Measurements from ENCODE around the gene MRAP2. TPM values are rescaled to one million over a fixed set of nuclear protein-coding genes. Genes with fewer than 3 reads are reported as not detected.

MRAP2 gene, protein sequence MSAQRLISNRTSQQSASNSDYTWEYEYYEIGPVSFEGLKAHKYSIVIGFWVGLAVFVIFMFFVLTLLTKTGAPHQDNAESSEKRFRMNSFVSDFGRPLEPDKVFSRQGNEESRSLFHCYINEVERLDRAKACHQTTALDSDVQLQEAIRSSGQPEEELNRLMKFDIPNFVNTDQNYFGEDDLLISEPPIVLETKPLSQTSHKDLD
- total RNA-seq, result 1.9 TPM

DNA sequence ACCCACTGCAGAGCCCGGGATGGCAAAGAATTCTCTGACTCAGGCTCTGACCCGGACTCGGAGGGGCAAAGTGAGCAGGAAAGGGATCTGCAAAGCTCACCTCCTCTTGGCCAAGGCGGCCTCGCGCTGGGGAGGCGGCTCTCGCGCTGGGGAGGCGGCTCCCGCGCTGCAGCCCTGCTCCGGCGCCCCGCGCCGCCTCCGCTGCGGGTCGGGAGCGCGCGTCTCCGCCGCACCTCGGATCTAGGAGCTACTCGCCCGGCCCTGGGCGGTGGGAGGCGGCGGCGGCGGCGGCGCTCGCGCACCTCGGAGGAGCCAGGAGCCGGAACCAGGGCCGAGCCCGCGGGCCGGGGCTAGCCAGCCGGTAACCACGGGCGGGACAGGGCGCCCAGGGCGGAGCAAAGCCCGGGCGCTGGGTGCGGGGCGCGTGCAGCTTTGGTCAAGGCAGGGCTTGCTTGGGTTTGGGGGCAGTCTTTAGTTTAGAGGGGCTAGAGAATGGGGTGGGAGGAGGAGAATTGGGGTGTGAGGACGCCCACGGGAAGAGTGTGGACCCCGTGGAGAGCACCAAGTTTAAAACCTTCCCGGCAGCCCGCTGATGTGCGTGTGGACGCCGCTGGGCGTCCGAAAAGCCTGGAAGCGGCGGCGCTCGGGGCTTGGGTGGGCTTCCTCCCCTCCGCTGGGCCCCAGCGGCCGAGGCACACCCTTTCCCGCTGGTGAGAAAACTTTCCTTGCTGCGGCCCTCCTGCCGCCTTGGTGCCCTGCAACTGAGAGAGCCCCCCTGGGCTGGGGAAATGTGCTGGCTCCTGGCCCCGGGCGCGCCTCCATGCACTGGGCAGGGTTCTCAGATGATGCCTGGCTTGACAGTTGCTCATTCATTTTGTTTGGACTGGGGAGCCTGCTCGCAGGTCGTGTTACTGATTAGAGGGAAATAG lies at the start of gene MRAP2:
Gene MRAP2, plus strand, starts transcription at position 250 of the 929 bp plus-strand sequence. CDS start 21,547 bp downstream, outside the sequence.
- no peak for DNase-seq (ENCODE audit: low spot score)

DNA sequence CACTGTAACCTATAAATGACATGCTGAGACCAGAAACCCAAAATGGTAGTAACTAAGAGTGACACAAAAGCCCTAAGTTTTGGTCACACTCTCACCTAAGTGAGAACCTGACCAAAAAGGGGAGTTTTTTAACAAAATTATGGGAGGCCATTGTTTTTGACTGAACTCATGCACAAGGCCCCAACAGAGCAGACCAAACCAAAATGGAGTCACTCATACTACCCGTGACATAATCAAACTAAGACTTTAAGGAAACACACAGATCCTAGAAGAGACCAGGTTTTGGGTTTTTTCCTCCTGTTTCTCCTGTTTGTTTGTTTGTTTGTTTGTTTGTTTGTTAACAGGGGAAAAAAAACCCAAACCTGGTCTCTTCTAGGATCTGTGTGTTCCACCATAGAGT lies 49.2 kb upstream of the MRAP2 start:
- no peak for DNase-seq (ENCODE audit: low spot score)

DNA sequence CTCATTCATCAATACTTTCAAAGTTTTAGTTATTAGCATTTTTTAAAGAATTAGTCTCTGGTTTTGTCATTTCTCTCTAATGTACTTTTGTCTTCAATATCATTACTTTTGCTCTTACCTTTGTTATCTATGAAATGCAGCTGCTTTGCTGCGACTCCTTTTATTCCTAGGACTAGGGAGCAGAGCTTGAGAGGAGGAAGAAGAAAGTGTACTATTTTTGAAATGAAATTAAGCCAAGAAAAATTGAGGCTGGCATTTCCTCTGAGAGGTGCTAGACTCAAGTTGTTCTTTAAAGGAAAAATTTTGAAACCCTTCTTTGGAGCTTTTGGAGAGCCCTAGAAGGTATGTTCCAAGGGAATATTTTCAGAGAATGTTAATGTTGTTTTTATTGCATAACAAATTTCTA lies 48.3 kb upstream of the MRAP2 start:
- DNase-seq (ENCODE audit: low spot score), result no peak

DNA sequence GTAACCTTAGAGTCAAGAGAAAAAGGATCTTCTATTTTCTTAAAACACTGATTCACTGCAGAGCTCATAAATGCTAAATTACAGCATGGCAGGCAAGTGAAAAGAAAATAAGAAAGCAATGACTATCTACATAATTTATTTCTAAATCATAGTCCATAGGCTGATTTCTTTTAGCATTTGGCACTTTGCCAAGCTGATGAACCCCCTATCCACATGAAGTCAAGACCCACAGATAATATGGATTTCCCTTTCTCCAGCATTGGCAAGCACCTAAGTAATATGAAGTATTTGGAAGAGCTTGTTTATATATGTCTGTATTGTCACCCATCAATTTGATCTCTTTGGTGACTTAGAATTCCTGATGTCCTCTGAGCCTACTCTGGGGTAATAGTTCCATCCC lies 47.9 kb upstream of the MRAP2 start:
- DNase-seq (ENCODE audit: low spot score), result no peak

DNA sequence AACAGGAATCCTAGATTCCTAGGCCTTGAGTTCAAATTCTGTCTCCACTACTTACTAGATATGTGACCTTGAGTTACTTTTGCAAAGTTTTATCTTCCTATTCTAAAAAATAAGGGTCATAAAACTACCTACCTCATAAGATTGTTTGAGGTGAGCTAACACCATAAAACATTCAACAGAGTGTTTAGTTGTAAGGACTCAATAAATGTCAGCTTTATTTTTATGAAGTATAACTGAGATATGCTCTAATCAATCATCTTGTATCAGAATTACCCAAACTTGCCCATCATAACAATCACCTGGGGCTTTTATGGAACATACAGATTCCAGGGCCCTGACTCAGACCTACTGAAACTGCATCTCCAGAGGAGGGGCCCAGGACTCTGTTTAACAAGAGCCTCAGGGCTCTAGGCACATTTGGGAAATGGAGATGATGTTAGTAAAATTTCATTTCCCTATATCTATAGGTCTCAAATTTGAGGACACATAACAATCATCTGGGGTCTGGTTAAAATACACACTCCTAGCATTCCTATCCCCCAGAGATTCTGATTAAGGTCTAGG lies 35.5 kb upstream of the MRAP2 start:
- DNase-seq (ENCODE audit: low spot score), result no peak

DNA sequence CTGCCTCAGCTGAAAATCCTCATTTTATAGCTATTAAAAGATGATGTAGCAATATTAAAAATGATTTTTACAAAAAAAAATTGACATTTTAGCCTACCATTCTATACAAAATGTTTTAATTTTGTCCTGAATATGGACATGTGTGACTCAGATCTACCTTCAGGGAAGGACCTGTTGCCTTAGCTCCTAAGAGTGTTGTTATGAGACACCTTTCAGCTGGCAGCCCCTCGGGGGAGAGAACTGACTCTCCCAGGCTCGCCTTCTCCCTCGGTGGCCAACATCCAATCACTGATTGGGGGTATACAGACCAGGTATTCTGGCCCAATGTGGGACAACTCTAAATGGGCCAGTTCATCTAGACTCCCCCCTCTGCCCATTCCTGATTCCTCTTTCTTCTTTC lies 32.5 kb upstream of the MRAP2 start:
- DNase-seq (ENCODE audit: low spot score), result no peak

DNA sequence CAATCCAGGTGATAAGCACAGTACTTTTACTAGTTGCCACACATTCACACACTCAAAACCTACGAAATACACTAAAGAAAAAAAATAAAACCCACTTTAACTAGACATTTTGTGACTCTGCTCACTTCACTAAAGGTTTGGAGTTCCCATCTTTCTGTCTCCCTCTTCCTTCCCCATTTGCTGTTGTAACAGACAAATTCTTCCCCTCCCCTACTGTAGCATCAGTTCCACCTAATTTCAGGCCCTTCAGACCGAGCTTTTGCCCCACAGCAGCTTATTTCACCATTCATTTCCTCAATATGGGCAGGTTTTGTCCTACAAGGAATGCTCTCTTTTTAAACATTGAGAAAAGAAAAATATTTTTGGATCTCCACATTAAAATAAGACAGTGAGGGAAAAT lies 31.3 kb upstream of the MRAP2 start:
- no peak for DNase-seq (ENCODE audit: low spot score)

DNA sequence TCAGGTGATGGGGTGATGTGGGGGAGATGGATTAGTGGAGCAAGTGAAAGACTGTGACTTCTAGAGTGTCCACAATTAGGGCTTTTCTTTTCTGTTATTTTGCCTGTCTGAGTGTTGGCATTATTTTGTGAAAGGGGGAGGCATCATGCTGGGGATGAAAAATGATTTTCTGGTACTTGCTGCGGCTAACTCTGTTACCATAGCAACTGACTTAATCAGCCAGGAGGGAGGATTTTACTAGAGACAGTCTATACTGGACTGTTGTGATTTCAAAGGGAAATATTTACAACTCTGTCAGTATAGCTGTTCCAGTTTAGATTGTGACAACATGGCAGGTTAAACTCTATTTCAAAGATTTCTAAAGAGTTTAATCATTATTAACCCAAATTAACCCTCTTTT lies 30.4 kb upstream of the MRAP2 start:
- DNase-seq (ENCODE audit: low spot score), result no peak

DNA sequence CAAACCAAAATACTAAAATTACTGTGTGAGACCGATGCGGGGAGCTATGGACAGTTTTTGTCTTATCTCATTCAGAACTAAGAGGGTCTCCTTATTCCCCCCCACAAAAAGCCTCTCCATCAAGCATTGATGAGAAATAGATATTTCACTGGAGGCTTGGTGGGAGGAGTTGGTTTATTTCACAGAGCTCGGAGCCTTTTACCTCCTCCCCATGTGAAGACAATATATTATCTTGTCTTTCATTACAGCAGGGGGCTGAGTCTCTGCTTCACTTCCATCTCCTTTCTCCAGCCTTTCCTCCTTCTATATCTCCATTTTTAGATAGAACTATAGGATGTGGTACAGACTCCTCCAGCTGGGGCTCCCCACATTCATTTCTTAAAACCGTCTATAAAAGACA lies 29.9 kb upstream of the MRAP2 start:
- DNase-seq (ENCODE audit: low spot score), result no peak

DNA sequence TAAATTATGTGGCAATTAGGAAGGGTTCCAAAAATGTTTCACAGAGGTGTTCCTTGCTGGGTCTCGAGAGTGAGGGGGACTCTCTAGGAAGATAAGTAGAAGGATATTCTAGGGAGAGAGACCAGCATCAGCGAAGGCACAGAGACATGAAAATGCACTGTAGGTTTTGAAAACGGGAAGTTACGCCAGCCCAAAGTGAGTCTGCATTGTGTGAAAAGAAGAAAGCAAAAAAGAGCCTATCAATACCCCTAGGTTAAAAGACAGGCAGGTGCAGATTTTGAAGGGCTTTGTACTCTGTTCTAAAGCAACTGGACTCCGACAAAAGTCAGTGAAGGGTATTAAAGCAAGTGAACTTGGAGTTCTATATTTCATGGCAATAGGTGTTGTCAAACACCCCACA lies 25.7 kb upstream of the MRAP2 start:
- no peak for DNase-seq (ENCODE audit: low spot score)

DNA sequence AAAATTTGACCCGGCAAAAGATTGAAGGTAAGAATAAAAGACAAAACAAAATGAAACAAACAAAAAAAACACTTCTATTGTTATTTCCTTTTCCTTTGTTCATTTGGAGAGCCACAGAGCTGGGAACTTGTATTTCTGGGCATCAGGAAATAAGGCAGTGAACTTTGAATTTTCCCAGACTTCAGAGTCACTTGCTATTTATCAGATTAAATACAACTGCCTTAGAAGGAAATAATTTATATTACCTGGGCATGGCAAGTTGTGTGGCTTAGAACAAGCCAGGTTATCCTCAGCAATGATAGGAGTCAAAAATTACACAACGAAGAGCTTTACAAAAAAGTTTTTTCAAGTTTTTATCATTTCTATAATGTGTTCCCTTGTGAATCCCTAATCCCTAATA lies 20.2 kb upstream of the MRAP2 start:
- no peak for DNase-seq (ENCODE audit: low spot score)

DNA sequence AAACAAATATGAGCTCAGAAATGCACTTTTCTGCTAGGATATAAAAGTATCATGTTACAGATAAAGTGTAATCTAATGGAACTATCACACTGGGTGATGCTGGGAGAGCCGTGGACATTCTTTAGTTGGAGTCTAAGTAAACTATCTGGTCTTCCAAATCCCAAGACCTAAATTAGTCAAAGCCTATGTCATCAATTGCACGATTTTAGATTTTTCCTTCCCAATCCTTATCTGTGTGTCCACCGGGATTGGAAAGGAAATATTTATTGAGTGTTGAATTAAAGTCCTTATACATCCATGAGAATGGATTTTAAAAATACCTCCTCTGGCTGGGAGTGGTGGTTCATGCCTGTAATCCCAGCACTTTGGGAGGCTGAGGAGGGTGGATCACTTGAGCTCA lies 19.6 kb upstream of the MRAP2 start:
- no peak for DNase-seq (ENCODE audit: low spot score)

DNA sequence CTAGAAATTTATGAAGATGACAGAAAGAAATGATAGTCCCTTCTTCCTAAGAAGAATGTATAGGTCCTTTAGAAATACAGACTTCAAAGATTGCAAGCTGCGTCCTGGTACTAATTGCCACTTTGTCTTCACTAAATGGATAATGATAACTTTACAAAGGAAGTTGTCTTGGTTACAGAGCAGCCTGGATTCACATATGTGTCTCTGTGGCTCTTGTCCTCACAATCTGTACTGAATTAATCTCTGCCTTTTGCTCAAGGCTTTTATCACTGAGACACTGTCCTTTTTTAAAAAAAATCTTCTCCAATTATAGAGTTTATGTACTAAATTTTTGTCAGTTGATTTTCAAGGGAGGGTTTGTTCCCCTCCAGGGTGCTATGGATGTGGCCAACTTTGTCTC lies 17.5 kb upstream of the MRAP2 start:
- DNase-seq (ENCODE audit: low spot score), result no peak

DNA sequence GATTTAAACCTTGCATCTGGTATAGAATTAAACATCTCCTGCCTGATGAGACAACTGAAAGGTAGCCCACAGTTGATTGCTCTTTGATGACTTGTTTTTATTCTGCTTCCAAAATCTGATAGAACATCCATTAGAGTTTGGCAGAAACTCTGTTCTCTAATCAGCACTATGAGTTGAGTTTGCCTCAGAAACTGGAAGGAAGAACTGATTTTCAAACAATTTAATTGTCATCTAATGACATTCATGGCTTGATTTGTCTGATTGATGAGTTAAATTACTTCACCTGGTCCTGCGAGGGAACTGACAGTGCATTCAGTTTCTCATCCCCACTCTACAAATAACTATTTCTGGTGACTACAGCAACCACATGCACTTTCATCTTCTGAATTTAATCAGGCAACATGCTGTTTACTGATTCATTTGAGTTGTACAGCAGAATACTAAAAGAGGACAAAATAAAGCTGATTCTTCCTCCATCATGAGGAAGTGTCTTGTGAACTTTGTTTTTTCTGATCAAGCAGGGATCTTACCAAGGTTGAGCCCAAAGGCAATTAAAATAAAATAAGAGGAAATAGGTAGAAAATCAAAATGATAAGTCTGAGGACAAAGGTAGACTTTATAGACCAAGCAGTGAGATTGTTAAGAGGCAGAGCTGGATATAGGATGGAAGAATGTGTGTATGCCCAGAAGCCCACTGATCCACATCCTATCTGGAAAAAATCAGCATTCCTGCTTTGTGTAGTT lies 15.7 kb upstream of the MRAP2 start:
- no peak for DNase-seq (ENCODE audit: low spot score)

DNA sequence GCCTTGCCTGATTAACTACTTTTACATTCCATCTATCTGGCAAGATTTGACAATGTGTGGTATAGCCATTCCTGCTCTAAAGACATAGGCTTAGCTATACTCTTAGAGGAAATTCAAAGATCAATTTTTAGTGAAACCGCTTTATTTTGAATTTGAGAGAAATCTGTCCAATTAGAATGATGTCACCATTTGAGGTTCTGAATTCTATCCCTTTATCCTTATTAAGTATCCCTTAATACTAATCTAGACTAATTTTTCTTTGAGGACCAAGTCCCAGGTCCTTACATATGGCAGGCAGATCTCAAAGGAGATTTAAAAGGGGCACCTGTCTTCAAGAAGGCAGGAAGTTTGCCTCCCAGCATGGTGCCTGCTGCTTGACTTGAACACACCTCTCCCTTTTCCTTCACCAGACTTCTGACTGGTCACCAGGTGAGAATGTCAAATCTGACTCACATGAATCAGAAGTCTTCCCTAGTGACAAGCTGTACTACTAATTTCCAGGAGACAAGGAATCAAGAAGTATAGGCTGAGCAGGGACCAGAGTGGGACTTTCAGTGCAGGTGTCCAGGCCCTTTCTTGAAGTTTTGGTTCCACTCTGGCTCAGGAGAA lies 15.0 kb upstream of the MRAP2 start:
- DNase-seq (ENCODE audit: low spot score), result no peak

DNA sequence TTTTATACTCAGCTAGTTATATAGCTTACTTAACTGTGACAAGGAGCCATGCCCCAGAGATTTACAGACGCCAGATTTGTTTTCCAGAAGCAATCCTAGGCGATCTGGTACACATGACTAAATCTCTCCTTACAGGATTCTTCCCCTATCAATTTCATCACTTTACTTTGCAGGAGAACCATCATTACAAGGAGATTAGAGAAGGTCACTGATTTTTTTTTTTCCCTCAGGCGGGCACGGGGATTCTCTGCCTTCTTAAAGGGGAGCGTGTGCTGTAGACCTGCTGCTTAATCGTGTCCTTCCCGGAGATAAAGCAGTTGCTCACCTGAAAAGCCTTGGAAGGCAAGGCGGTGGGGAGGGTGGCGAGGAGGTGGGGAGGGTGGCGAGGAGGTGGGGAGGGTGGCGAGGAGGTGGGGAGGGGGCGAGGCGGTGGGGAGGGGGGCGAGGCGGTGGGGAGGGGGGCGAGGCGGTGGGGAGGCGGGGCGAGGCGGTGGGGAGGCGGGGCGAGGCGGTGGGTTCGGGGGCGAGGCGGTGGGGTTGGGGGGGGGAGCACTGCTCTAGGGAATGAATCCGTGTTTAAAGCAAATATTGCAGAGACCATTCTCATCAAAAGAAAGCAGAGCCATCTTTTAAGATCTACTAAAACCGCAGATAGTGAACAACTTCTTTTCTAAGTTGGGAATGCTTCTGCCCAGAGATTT lies 14.3 kb upstream of the MRAP2 start:
- DNase-seq (ENCODE audit: low spot score), result no peak

DNA sequence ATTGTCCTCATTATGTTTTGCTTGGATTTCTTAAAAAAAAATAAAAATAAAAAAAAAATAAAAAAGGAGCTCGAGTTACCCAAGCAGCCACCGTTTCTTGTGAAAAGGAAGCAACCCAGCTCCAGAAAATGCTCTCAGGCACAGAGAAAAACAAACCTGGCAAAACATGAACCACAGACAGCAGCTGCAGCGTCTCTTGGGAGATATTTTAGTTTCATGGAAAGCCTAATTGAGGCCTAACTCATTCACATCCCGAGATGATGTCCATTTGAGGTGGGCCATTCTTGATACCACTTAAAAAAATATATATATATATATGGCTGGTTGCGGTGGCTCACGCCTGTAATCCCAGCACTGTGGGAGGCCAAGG lies 13.7 kb upstream of the MRAP2 start:
- DNase-seq (ENCODE audit: low spot score), result no peak

DNA sequence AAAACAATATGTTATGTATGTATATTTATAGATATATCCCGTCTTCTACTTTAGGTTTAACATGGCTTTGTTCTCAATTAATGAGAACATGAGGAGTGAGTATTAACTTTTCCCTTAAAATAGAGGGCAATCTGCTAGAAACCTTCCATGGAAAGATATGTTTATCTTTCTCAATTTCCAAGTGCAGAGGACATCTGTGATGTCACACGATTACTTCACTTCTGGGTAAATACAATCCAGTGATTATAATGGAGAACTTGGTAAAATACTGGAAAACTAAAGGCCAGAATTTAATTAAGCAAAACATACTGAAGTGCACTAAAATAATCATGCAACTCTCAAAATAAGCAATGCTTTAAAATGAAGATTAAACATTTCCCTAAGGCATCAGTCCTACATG lies 11.9 kb upstream of the MRAP2 start:
- no peak for DNase-seq (ENCODE audit: low spot score)

DNA sequence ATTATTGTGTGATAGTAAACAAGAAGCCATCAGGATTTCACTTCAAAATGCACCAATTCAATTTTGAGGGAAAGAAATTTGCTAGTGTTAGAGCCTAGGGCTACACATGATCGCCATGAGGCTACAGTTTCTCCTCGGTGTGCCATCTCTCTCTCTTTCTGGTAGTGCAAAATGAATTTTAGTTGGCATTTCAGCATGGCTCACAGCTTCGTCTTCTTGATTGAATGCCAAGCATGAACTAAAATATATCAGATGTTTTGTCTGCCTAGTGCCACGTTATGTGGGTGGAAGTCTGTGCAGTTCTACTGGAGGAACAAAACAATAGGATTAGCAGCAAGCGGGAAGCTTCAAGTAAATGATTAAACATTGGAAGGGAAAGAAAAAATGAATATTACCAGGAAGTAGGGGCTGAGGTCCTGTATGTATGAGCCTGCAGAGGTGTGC lies 6.8 kb upstream of the MRAP2 start:
- no peak for DNase-seq (ENCODE audit: low spot score)

DNA sequence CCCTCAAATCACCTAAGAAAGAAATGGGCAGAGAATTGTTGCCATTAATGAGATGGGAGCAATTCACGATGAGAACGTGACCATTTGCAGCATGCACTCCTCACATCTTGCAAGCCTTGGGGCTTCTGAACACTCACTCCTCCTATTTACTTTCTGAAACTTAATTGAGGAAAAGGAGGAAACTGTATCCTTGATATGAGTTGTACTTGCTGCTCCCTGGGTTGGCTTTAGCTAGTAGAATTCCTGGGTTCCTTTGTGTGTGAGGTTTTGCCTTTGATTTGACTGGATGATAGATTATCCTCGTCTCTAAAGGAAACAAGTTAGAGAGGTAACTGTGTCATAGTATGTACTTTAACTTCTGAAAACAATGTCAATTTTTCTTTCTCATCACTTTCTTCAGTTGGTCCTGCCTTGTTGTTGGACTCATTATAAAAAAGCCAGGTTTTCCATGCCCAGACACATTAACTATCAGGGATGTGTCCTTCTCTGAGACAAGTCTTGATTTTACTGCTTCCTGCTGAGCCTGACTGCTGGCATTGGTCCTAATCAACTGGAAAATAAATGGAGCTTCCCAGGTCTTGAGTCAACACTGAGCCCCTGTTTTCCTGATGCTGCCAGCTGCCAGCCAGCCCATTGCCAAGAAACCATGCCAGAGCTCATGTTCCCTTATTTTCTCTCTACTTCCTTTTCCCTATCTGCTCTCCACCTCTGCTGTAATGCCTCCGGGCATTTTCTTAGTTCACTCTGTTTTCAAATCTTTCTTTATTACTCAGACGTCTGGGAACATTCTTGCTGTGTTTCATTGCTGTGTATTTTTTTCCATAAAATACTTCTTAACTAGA lies 6.0 kb upstream of the MRAP2 start:
- peak; percentile 30 for DNase-seq (ENCODE audit: low spot score)

Data from mucosa of gallbladder (tissue), 1 donor.